Trophoblast cell (in vitro differentiated cells and primary cell): ENCODE results near the gene CLEC17A.
"Not testable (repeated sequence)": the region's sequence is repeated elsewhere in the genome, so short reads cannot be mapped to it uniquely, and the experiment has no call there.

Experiments
- DNase-seq, 2 donors: peaks; one replicate each; pipeline ENCODE4 v3.0.0-alpha.2; 2016
- H2AFZ ChIP-seq: 2 replicates; pipeline ENCODE4 v1.6.1; 2013; ENCODE audit warnings: low read length, moderate library complexity, mild to moderate bottlenecking; ENCODE audit not compliant: insufficient read depth, poor library complexity
- H2AK5ac ChIP-seq: 2 replicates; pipeline ENCODE4 v1.6.1; 2013; ENCODE audit warnings: mild to moderate bottlenecking, low read length
- H2BK120ac ChIP-seq: 2 replicates; pipeline ENCODE4 v1.6.1; 2013; ENCODE audit warnings: low read length, mild to moderate bottlenecking, moderate library complexity; ENCODE audit not compliant: insufficient read depth, poor library complexity
- H2BK12ac ChIP-seq: 2 replicates; pipeline ENCODE4 v1.6.1; 2013; ENCODE audit warnings: mild to moderate bottlenecking, low read length, moderate library complexity
- H2BK5ac ChIP-seq: 2 replicates; pipeline ENCODE4 v1.6.1; 2013; ENCODE audit warnings: low read length, low read depth, moderate library complexity, mild to moderate bottlenecking; ENCODE audit not compliant: poor library complexity
- H3K14ac ChIP-seq: 2 replicates; pipeline ENCODE4 v1.6.1; 2013; ENCODE audit warnings: mild to moderate bottlenecking, low read length
- H3K18ac ChIP-seq: 2 replicates; pipeline ENCODE4 v1.6.1; 2013; ENCODE audit warnings: mild to moderate bottlenecking, low read length
- H3K23ac ChIP-seq: 2 replicates; pipeline ENCODE4 v1.6.1; 2013; ENCODE audit warnings: low read length
- H3K27ac ChIP-seq: 2 replicates; pipeline ENCODE4 v1.5.1; 2013; ENCODE audit warnings: low read depth, mild to moderate bottlenecking, inconsistent platforms, low read length, moderate library complexity
- H3K27me3 ChIP-seq: 2 replicates; pipeline ENCODE4 v1.6.1; 2013; ENCODE audit warnings: inconsistent platforms, mild to moderate bottlenecking, low read length, moderate library complexity; ENCODE audit not compliant: insufficient read depth
- H3K36me3 ChIP-seq, 2 experiments: 1 replicate in 1 of 2; 2 replicates in 1 of 2; pipeline ENCODE4 v1.6.1; 2013; ENCODE audit warnings: low read length in 2 of 2, mild to moderate bottlenecking in 2 of 2, moderate library complexity in 1 of 2; ENCODE audit not compliant: insufficient read depth in 2 of 2, control insufficient read depth in 1 of 2
- H3K4ac ChIP-seq: 2 replicates; pipeline ENCODE4 v1.6.1; 2013; ENCODE audit warnings: low read depth, mild to moderate bottlenecking, low read length, moderate library complexity
- H3K4me1 ChIP-seq, 2 experiments: 1 replicate in 1 of 2; 2 replicates in 1 of 2; pipeline ENCODE4 v1.6.1; 2013; ENCODE audit warnings: low read length in 2 of 2, mild to moderate bottlenecking in 2 of 2, moderate library complexity in 1 of 2; ENCODE audit not compliant: insufficient read depth in 2 of 2, control insufficient read depth in 1 of 2
- H3K4me2 ChIP-seq: 2 replicates; pipeline ENCODE4 v1.6.1; 2013; ENCODE audit warnings: inconsistent platforms, mild to moderate bottlenecking, low read length, moderate library complexity
- H3K4me3 ChIP-seq: 2 replicates; pipeline ENCODE4 v1.5.1; 2013; ENCODE audit warnings: mild to moderate bottlenecking, low read depth, low read length, inconsistent platforms
- H3K79me1 ChIP-seq: one replicate; pipeline ENCODE4 v1.6.1; 2013; ENCODE audit warnings: low read length
- H3K79me2 ChIP-seq: 2 replicates; pipeline ENCODE4 v1.6.1; 2013; ENCODE audit warnings: low read length, mild to moderate bottlenecking; ENCODE audit not compliant: control insufficient read depth, insufficient read depth, poor library complexity
- H3K9ac ChIP-seq: 2 replicates; pipeline ENCODE4 v1.6.1; 2013; ENCODE audit warnings: mild to moderate bottlenecking, low read length
- H3K9me3 ChIP-seq: 2 replicates; pipeline ENCODE4 v1.6.1; 2013; ENCODE audit warnings: low read depth, mild to moderate bottlenecking, control low read depth, inconsistent platforms, low read length; ENCODE audit not compliant: insufficient read depth
- H4K12ac ChIP-seq: 2 replicates; pipeline ENCODE4 v1.6.1; 2013; ENCODE audit warnings: low read depth, mild to moderate bottlenecking, low read length, moderate library complexity
- H4K8ac ChIP-seq: 2 replicates; pipeline ENCODE4 v1.6.1; 2013; ENCODE audit warnings: low read depth, mild to moderate bottlenecking, low read length, moderate library complexity
- H4K91ac ChIP-seq: one replicate; pipeline ENCODE4 v1.6.1; 2013; ENCODE audit warnings: low read depth, mild to moderate bottlenecking, low read length, moderate library complexity
- WGBS: extraction: QIAGEN DNeasy Blood & Tissue Kit; methylation state at CpG from one replicate; pipeline ENCODE4 v1.1.7; 2013; ENCODE audit warnings: missing lambda C conversion rate; ENCODE audit not compliant: insufficient read length, insufficient coverage; ENCODE audit errors: extremely low coverage; 5-methylcytosine and 5-hydroxymethylcytosine counted together

CLEC17A gene

GRCh38 chr19:14563989-14564651, 18.8 kb upstream of the CLEC17A start:
- no peaks in the 10 kb centered on the region for H3K79me1 ChIP-seq
- no peak overlapping the region for H3K4me2 ChIP-seq
- H3K36me3 ChIP-seq = peaks cover 31 to 42% of the 10 kb centered on the region in 2 experiments
- no peak overlapping the region for H2BK5ac ChIP-seq
- H3K27ac ChIP-seq = no peak overlapping the region
- H2AFZ ChIP-seq = no peak overlapping the region
- no peak overlapping the region for H4K91ac ChIP-seq
- H3K4me3 ChIP-seq = no peak overlapping the region
- WGBS = no CpG with 5 or more reads among the region's 33 CpGs
- peaks cover 8 to 9% of the 10 kb centered on the region in 2 experiments for H3K4me1 ChIP-seq
- H4K8ac ChIP-seq = no peak overlapping the region
- no peaks in the 10 kb centered on the region for H3K27me3 ChIP-seq
- no peak overlapping the region for H2AK5ac ChIP-seq
- H2BK120ac ChIP-seq = no peak overlapping the region
- no peak overlapping the region for H3K18ac ChIP-seq
- H3K14ac ChIP-seq = no peak overlapping the region
- DNase-seq = no peak
- no peak overlapping the region for H3K23ac ChIP-seq
- peaks cover 3% of the 10 kb centered on the region for H3K79me2 ChIP-seq
- no peaks in the 10 kb centered on the region for H3K9me3 ChIP-seq
- no peak overlapping the region for H3K4ac ChIP-seq
- no peak overlapping the region for H2BK12ac ChIP-seq
- no peak overlapping the region for H3K9ac ChIP-seq
- no peak overlapping the region for H4K12ac ChIP-seq

- H2BK5ac ChIP-seq, H2AK5ac ChIP-seq, H3K4me3 ChIP-seq, H3K27ac ChIP-seq, H4K12ac ChIP-seq, H3K9me3 ChIP-seq, H2AFZ ChIP-seq, H4K8ac ChIP-seq, H3K27me3 ChIP-seq, H4K91ac ChIP-seq, H3K23ac ChIP-seq, H3K9ac ChIP-seq, H3K4me2 ChIP-seq, H3K4me1 ChIP-seq, H3K4ac ChIP-seq, DNase-seq, H2BK120ac ChIP-seq, H3K79me1 ChIP-seq, H3K79me2 ChIP-seq, H2BK12ac ChIP-seq, H3K14ac ChIP-seq, H3K18ac ChIP-seq: not testable (repeated sequence)
- H3K36me3 ChIP-seq = peaks cover 31 to 42% of the 10 kb centered on the region in 2 experiments
- WGBS = no CpG with 5 or more reads among the region's 22 CpGs
Observed at GRCh38 chr19:14564652-14565297, 18.1 kb upstream of the CLEC17A start.

- Histone ChIP-seq H3K4me2 (no peak overlapping the region), H3K27me3 (no peaks in the 10 kb centered on the region), H3K9ac (no peak overlapping the region), H3K27ac (no peak overlapping the region), H3K4me3 (no peak overlapping the region), H3K79me2 (peaks cover 3% of the 10 kb centered on the region), H3K79me1 (no peaks in the 10 kb centered on the region), H4K91ac (no peak overlapping the region), H3K23ac (no peak overlapping the region), H3K9me3 (no peaks in the 10 kb centered on the region), H2AFZ (no peak overlapping the region), H3K14ac (no peak overlapping the region), H3K36me3 (peaks cover 31 to 42% of the 10 kb centered on the region in 2 experiments), H3K4ac (no peak overlapping the region), H2AK5ac (no peak overlapping the region), H4K8ac (no peak overlapping the region), H3K4me1 (peaks cover 8 to 9% of the 10 kb centered on the region in 2 experiments), H2BK12ac (no peak overlapping the region), H4K12ac (no peak overlapping the region), H2BK5ac (no peak overlapping the region), H3K18ac (no peak overlapping the region), H2BK120ac (no peak overlapping the region)
- WGBS = no CpG with 5 or more reads among the region's 22 CpGs
- DNase-seq = no peak
Observed at GRCh38 chr19:14565298-14565679, 17.6 kb upstream of the CLEC17A start.

- Histone ChIP-seq H2BK5ac (no peak overlapping the region), H3K4me1 (peaks cover 11 to 13% of the 10 kb centered on the region in 2 experiments), H2BK120ac (no peak overlapping the region), H2BK12ac (no peak overlapping the region), H3K4me2 (no peak overlapping the region), H4K91ac (no peak overlapping the region), H4K8ac (no peak overlapping the region), H3K18ac (no peak overlapping the region), H3K23ac (no peak overlapping the region), H3K9me3 (peaks cover 1% of the 10 kb centered on the region), H3K9ac (no peak overlapping the region), H3K4me3 (no peak overlapping the region), H3K36me3 (peaks cover 31 to 42% of the 10 kb centered on the region in 2 experiments), H3K79me2 (peaks cover 5% of the 10 kb centered on the region), H4K12ac (no peak overlapping the region), H3K14ac (no peak overlapping the region), H3K27me3 (no peaks in the 10 kb centered on the region), H2AK5ac (no peak overlapping the region), H2AFZ (no peak overlapping the region), H3K27ac (no peak overlapping the region), H3K79me1 (no peaks in the 10 kb centered on the region), H3K4ac (no peak overlapping the region)
- no CpG with 5 or more reads among the region's 31 CpGs for WGBS
- DNase-seq = no peak
Observed at GRCh38 chr19:14565765-14566711, 16.8 kb upstream of the CLEC17A start.
